Panc1 (cell line): Measurements from ENCODE around the gene RBBP5.

ENCODE experiments used
- CTCF ChIP-seq: fragments of 450-650 bp; IDR thresholded peaks from 2 replicates; pipeline ENCODE4 v1.5.1; 2017; ENCODE audit warnings: mild to moderate bottlenecking
- POLR2AphosphoS5 ChIP-seq: IDR thresholded peaks from 2 replicates; pipeline ENCODE4 v1.6.1; 2012; ENCODE audit warnings: mild to moderate bottlenecking, low read depth, low read length, moderate library complexity
- REST ChIP-seq, 2 experiments: IDR thresholded peaks; 2 replicates each; pipeline ENCODE4 v1.6.1; 2011 to 2012; ENCODE audit warnings: low read depth in 2 of 2, control low read depth in 1 of 2, low read length in 1 of 2, mild to moderate bottlenecking in 1 of 2, moderate library complexity in 1 of 2; ENCODE audit not compliant: insufficient read depth in 1 of 2
- SIN3A ChIP-seq: IDR thresholded peaks from 2 replicates; pipeline ENCODE4 v1.6.1; 2012; ENCODE audit warnings: low read depth, mild to moderate bottlenecking, low read length, moderate library complexity, borderline replicate concordance; ENCODE audit not compliant: insufficient read depth
- TCF7L2 ChIP-seq: IDR thresholded peaks from 2 replicates; pipeline ENCODE4 v1.6.1; 2011; ENCODE audit warnings: mild to moderate bottlenecking, low read depth, low read length, inconsistent platforms

- TF ChIP-seq POLR2AphosphoS5 (no peak), CTCF (no peak), REST (IDR thresholded peaks at IDR 0.05; ENCODE audit: insufficient read depth in 1 of 2, low read depth in 2 of 2, low read length in 1 of 2) (no peak), TCF7L2 (no peak), SIN3A (no peak)
Measured at GRCh38 chr1:205127646-205128045, 5.9 kb upstream of the RBBP5 start.
